HepG2 (cell line): Measurements from ENCODE around the gene SLC25A28. TPM values are rescaled to one million over a fixed set of nuclear protein-coding genes. Genes with fewer than 3 reads are reported as not detected.

Experiments
- ERF ChIP-seq: IDR thresholded peaks from 2 replicates; pipeline ENCODE4 v1.6.1; 2018; ENCODE audit warnings: missing biosample characterization, missing genetic modification reagents
- MTA1 ChIP-seq: sonication (generic); formaldehyde crosslinking; IDR thresholded peaks from 2 replicates; pipeline ENCODE4 v1.4.0; 2020; ENCODE audit warnings: missing genetic modification reagents, mild to moderate bottlenecking, borderline replicate concordance
- ZC3H13 ChIP-seq: sonication (generic); formaldehyde crosslinking; IDR thresholded peaks from 2 replicates; pipeline ENCODE4 v1.8.1; 2023; ENCODE audit warnings: mild to moderate bottlenecking, missing genetic modification reagents, moderate library complexity
- ZNF10 ChIP-seq: sonication (generic); formaldehyde crosslinking; IDR thresholded peaks from 2 replicates; pipeline ENCODE4 v1.4.0; 2020; ENCODE audit warnings: mild to moderate bottlenecking, low read depth, missing genetic modification reagents, borderline replicate concordance
- ZNF296 ChIP-seq: sonication (generic); formaldehyde crosslinking; conservative IDR thresholded peaks from 2 replicates; pipeline ENCODE4 v1.5.0; 2020; ENCODE audit warnings: mild to moderate bottlenecking, missing genetic modification reagents
- ZNF343 ChIP-seq: sonication (generic); formaldehyde crosslinking; IDR thresholded peaks from 2 replicates; pipeline ENCODE4 v1.4.0; 2020; ENCODE audit warnings: mild to moderate bottlenecking, missing genetic modification reagents
- ZNF354B ChIP-seq: sonication (generic); formaldehyde crosslinking; IDR thresholded peaks from 2 replicates; pipeline ENCODE4 v1.8.0; 2022; ENCODE audit warnings: mild to moderate bottlenecking, missing genetic modification reagents
- ZNF570 ChIP-seq: sonication (generic); formaldehyde crosslinking; IDR thresholded peaks from 2 replicates; pipeline ENCODE4 v1.4.0; 2020; ENCODE audit warnings: mild to moderate bottlenecking, missing genetic modification reagents, borderline replicate concordance
- ZNF766 ChIP-seq: sonication (generic); formaldehyde crosslinking; IDR thresholded peaks from 2 replicates; pipeline ENCODE4 v1.5.0; 2020; ENCODE audit warnings: missing genetic modification reagents, borderline replicate concordance
- ZNF790 ChIP-seq: sonication (generic); formaldehyde crosslinking; IDR thresholded peaks from 2 replicates; pipeline ENCODE4 v1.8.0; 2022; ENCODE audit warnings: missing genetic modification reagents, mild to moderate bottlenecking, borderline replicate concordance
- polyA plus RNA-seq, 8 experiments: library from polyadenylated mRNA; depleted of rRNA in 3 of 8; stranded (reverse) in 7 of 8; unstranded in 1 of 8; fragments of >200 nt; fragmentation: Illumina TruSeq in 4 of 8; extraction: Trizol in 4 of 8; gene quantifications; 2 replicates each; pipeline versions ENCODE4 v1.2.1 to v1.2.3, GENCODE V29; 2011 to 2016; ENCODE audit warnings: low read depth in 4 of 8, missing spikeins in 1 of 8, mixed read lengths in 1 of 8; ENCODE audit not compliant: insufficient read depth in 1 of 8
- total RNA-seq, 5 experiments: library from RNA; depleted of rRNA; stranded (reverse); fragments of >200 nt; fragmentation: Illumina TruSeq; extraction: Trizol; gene quantifications; 2 replicates each; pipeline ENCODE4 v1.2.3, GENCODE V29; 2016; ENCODE audit warnings: low read depth in 1 of 5
- TF ChIP-seq, protein P1 (sequence below): sonication (generic); formaldehyde crosslinking; IDR thresholded peaks from 2 replicates; pipeline ENCODE4 v1.5.0; 2020; ENCODE audit warnings: mild to moderate bottlenecking, missing genetic modification reagents, moderate library complexity
- TF ChIP-seq, protein P2 (sequence below): sonication (generic); formaldehyde crosslinking; IDR thresholded peaks from 2 replicates; pipeline ENCODE4 v1.5.1; 2020; ENCODE audit warnings: mild to moderate bottlenecking, missing genetic modification reagents, borderline replicate concordance
- TF ChIP-seq, protein P3 (sequence below): sonication (generic); formaldehyde crosslinking; IDR thresholded peaks from 2 replicates; pipeline ENCODE4 v1.4.0; 2020; ENCODE audit warnings: low read depth, mild to moderate bottlenecking, missing genetic modification reagents
- TF ChIP-seq, protein P4 (sequence below): sonication (generic); formaldehyde crosslinking; IDR thresholded peaks from 2 replicates; pipeline ENCODE4 v1.4.0; 2020; ENCODE audit warnings: missing genetic modification reagents
- TF ChIP-seq, protein P5 (sequence below): IDR thresholded peaks from 2 replicates; pipeline ENCODE4 v1.6.1; 2016; ENCODE audit warnings: missing compliant biosample characterization, missing genetic modification reagents, borderline replicate concordance
- TF ChIP-seq, protein P6 (sequence below): sonication (generic); formaldehyde crosslinking; IDR thresholded peaks from 2 replicates; pipeline ENCODE4 v1.4.0; 2020; ENCODE audit warnings: missing genetic modification reagents
- TF ChIP-seq, protein P7 (sequence below): IDR thresholded peaks from 2 replicates; pipeline ENCODE4 v1.6.1; 2018; ENCODE audit warnings: missing genetic modification reagents

Gene SLC25A28
- total and polyA plus RNA-seq, 2 of the 13 experiments (the other 11 are each of a cell fraction or from before 2014, with no cell fraction given) = 15.2 to 41.0 TPM

DNA sequence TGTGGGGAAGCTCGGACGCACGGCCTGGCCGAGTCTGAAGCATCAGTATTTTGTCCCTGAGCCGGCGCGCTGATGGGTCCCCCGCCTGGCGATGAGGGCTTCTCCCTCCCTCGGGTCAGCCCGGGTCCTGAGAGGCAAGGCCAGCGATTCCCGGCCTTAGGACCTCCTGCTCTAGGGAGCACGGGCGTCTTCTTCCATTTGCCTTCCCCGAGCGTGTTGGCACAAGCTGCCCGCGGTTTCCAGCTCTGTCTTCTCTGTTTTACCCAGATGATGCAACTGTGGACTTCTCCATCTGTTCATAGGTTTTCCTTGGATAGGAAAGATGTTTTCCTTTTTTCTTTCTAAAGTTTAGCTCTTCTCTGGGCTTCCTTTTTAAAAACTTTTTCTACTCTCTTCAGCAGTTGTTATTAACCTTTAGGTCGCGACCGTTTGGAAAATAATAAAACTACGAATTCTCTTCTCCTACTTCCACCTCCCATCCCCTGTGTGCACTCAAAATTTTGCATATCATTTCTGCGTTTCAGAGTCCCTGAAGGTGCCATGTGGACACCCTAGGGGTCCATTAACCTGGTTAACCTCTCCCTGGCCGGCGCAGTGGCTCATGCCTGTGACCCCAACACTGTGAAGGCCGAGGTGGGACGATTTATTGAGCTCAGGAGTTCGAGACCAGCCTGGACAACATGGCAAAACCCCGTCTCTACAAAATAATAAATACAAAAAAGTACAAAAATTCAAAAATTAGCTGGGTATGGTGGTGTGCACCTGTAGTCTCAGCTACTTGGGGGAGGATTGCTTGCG, 1.4 kb upstream of the SLC25A28 start (continued):
- TF ChIP-seq, protein P1, sequence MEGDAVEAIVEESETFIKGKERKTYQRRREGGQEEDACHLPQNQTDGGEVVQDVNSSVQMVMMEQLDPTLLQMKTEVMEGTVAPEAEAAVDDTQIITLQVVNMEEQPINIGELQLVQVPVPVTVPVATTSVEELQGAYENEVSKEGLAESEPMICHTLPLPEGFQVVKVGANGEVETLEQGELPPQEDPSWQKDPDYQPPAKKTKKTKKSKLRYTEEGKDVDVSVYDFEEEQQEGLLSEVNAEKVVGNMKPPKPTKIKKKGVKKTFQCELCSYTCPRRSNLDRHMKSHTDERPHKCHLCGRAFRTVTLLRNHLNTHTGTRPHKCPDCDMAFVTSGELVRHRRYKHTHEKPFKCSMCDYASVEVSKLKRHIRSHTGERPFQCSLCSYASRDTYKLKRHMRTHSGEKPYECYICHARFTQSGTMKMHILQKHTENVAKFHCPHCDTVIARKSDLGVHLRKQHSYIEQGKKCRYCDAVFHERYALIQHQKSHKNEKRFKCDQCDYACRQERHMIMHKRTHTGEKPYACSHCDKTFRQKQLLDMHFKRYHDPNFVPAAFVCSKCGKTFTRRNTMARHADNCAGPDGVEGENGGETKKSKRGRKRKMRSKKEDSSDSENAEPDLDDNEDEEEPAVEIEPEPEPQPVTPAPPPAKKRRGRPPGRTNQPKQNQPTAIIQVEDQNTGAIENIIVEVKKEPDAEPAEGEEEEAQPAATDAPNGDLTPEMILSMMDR (CRISPR knock-in tag) = peak; percentile 2; the same call in 1 of the 2 replicates
- TF ChIP-seq ZC3H13 (CRISPR knock-in tag) (no peak), ZNF790 (no peak), MTA1 (CRISPR knock-in tag) (no peak), ZNF296 (no peak), ZNF354B (CRISPR knock-in tag) (no peak), ZNF766 (CRISPR knock-in tag) (no peak), ERF (CRISPR knock-in tag) (no peak), ZNF343 (CRISPR knock-in tag) (0 out of 2 replicates have a peak, but pooled peaks have one; percentile 83), ZNF10 (CRISPR knock-in tag) (no peak), ZNF570 (CRISPR knock-in tag) (no peak)
- TF ChIP-seq, protein P2, sequence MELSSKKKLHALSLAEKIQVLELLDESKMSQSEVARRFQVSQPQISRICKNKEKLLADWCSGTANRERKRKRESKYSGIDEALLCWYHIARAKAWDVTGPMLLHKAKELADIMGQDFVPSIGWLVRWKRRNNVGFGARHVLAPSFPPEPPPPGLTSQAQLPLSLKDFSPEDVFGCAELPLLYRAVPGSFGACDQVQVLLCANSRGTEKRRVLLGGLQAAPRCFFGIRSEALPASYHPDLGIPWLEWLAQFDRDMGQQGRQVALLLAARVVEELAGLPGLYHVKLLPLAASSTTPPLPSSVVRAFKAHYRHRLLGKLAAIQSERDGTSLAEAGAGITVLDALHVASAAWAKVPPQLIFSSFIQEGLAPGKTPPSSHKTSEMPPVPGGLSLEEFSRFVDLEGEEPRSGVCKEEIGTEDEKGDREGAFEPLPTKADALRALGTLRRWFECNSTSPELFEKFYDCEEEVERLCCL (CRISPR knock-in tag) = no peak
- TF ChIP-seq, protein P3, sequence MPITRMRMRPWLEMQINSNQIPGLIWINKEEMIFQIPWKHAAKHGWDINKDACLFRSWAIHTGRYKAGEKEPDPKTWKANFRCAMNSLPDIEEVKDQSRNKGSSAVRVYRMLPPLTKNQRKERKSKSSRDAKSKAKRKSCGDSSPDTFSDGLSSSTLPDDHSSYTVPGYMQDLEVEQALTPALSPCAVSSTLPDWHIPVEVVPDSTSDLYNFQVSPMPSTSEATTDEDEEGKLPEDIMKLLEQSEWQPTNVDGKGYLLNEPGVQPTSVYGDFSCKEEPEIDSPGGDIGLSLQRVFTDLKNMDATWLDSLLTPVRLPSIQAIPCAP = no peak
- TF ChIP-seq, protein P4, sequence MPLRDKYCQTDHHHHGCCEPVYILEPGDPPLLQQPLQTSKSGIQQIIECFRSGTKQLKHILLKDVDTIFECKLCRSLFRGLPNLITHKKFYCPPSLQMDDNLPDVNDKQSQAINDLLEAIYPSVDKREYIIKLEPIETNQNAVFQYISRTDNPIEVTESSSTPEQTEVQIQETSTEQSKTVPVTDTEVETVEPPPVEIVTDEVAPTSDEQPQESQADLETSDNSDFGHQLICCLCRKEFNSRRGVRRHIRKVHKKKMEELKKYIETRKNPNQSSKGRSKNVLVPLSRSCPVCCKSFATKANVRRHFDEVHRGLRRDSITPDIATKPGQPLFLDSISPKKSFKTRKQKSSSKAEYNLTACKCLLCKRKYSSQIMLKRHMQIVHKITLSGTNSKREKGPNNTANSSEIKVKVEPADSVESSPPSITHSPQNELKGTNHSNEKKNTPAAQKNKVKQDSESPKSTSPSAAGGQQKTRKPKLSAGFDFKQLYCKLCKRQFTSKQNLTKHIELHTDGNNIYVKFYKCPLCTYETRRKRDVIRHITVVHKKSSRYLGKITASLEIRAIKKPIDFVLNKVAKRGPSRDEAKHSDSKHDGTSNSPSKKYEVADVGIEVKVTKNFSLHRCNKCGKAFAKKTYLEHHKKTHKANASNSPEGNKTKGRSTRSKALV = 0 out of 2 replicates have a peak, but pooled peaks have one; percentile 7
- TF ChIP-seq, protein P5, sequence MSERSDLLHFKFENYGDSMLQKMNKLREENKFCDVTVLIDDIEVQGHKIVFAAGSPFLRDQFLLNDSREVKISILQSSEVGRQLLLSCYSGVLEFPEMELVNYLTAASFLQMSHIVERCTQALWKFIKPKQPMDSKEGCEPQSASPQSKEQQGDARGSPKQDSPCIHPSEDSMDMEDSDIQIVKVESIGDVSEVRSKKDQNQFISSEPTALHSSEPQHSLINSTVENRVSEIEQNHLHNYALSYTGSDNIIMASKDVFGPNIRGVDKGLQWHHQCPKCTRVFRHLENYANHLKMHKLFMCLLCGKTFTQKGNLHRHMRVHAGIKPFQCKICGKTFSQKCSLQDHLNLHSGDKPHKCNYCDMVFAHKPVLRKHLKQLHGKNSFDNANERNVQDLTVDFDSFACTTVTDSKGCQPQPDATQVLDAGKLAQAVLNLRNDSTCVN (CRISPR knock-in tag) = no peak
- TF ChIP-seq, protein P6, sequence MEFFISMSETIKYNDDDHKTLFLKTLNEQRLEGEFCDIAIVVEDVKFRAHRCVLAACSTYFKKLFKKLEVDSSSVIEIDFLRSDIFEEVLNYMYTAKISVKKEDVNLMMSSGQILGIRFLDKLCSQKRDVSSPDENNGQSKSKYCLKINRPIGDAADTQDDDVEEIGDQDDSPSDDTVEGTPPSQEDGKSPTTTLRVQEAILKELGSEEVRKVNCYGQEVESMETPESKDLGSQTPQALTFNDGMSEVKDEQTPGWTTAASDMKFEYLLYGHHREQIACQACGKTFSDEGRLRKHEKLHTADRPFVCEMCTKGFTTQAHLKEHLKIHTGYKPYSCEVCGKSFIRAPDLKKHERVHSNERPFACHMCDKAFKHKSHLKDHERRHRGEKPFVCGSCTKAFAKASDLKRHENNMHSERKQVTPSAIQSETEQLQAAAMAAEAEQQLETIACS (CRISPR knock-in tag) = no peak; the same call in 1 of the 2 replicates
- TF ChIP-seq, protein P7, sequence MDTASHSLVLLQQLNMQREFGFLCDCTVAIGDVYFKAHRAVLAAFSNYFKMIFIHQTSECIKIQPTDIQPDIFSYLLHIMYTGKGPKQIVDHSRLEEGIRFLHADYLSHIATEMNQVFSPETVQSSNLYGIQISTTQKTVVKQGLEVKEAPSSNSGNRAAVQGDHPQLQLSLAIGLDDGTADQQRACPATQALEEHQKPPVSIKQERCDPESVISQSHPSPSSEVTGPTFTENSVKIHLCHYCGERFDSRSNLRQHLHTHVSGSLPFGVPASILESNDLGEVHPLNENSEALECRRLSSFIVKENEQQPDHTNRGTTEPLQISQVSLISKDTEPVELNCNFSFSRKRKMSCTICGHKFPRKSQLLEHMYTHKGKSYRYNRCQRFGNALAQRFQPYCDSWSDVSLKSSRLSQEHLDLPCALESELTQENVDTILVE (CRISPR knock-in tag) = no peak
